ENCODE measurements around the gene EBI3. TPM values are rescaled to one million over a fixed set of nuclear protein-coding genes. Genes with fewer than 3 reads are reported as not detected.

The EBI3 gene
- total RNA-seq, 1 donor from 2014 or later, result 186 TPM

DNA sequence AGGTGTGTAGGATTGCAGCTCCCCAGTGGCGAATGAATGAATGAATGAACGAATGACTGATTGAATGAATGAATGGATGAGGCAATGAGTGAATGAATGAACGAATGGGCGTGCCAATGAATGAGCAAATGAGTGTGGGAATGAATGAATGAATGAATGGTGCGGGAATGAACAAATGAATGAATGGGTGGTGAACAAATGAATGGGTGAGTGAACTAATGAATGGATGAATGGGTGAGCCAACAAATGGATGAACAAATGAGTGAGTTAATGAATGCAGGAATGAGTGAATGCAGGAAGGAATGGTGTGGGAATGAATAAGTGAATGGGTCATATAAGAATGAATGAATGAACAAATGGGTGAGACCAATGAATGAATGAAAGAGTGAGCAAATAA lies 32.1 kb upstream of the EBI3 start:
- CTCF ChIA-PET, result no interaction called here
- no peak for ATAC-seq (ENCODE audit: low read depth)
- H3K36me3 Mint-ChIP-seq (ENCODE audit: low read depth), result no peaks in the 10 kb centered on the region
- intact Hi-C loops (cut with micrococcal nuclease), result no loop called here
- no peak overlapping the region for H3K4me3 Mint-ChIP-seq
- no peak for DNase-seq
- peak overlapping the region; percentile 4 for H3K27ac Mint-ChIP-seq
- H3K9me3 Mint-ChIP-seq, result no peaks in the 10 kb centered on the region
- peaks cover 49% of the 10 kb centered on the region for H3K27me3 Mint-ChIP-seq
- peaks cover 10% of the 10 kb centered on the region for H3K4me1 Mint-ChIP-seq
- TF ChIP-seq, protein P1, sequence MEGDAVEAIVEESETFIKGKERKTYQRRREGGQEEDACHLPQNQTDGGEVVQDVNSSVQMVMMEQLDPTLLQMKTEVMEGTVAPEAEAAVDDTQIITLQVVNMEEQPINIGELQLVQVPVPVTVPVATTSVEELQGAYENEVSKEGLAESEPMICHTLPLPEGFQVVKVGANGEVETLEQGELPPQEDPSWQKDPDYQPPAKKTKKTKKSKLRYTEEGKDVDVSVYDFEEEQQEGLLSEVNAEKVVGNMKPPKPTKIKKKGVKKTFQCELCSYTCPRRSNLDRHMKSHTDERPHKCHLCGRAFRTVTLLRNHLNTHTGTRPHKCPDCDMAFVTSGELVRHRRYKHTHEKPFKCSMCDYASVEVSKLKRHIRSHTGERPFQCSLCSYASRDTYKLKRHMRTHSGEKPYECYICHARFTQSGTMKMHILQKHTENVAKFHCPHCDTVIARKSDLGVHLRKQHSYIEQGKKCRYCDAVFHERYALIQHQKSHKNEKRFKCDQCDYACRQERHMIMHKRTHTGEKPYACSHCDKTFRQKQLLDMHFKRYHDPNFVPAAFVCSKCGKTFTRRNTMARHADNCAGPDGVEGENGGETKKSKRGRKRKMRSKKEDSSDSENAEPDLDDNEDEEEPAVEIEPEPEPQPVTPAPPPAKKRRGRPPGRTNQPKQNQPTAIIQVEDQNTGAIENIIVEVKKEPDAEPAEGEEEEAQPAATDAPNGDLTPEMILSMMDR (IDR thresholded peaks at IDR 0.05), result no peak
- POLR2A ChIA-PET, result no interaction called here

DNA sequence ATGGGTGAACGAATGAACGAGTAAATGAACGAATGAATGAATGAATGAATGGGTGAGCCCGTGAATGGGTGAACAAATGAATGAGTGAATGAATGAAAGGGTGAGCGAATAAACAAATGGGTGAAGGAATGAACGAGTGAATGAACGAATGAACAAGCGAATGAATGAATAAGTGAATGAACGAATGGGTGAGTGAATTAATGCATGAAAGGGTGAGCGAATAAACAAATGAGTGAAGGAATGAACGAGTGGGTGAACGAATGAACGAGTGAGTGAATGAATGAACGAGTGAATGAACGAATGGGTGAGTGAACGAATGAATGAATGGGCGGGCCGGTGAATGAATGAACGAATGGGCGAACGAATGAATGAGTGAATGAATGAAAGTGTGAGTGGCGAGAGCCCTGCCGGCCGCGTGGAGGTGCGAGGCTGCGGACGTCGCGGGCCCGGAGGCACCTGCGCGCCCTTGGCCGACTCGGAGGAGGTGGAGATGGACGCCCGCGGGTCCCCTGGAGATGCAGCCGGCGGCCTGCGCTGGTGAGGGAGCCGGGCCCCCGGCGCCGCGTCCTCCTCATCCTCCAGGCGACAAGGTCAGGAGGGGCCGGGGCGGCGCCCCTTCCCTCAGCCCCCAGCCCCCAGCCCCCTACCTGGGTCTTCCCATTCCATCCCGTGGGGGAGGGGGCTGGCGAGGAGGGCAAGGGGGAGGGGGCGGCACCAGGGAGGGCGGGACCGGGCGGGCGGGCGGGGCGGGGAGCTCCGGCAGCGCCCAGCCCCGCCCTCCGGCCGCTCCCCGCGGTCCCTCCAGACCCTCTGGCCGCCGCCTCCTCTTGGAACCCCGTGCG lies 31.5 kb upstream of the EBI3 start:
- TF ChIP-seq, protein P1 (IDR thresholded peaks at IDR 0.05), result no peak
- ChIA-PET CTCF (no interaction called here), POLR2A (no interaction called here)
- H3K27me3 Mint-ChIP-seq, result peaks cover 49% of the 10 kb centered on the region
- peak; percentile 25 for ATAC-seq (ENCODE audit: low read depth)
- no peaks in the 10 kb centered on the region for H3K36me3 Mint-ChIP-seq (ENCODE audit: low read depth)
- H3K27ac Mint-ChIP-seq, result no peak overlapping the region
- H3K4me1 Mint-ChIP-seq, result peaks cover 12% of the 10 kb centered on the region
- no peaks in the 10 kb centered on the region for H3K9me3 Mint-ChIP-seq
- intact Hi-C loops (cut with micrococcal nuclease), result no loop called here
- DNase-seq, result no peak
- no peak overlapping the region for H3K4me3 Mint-ChIP-seq

DNA sequence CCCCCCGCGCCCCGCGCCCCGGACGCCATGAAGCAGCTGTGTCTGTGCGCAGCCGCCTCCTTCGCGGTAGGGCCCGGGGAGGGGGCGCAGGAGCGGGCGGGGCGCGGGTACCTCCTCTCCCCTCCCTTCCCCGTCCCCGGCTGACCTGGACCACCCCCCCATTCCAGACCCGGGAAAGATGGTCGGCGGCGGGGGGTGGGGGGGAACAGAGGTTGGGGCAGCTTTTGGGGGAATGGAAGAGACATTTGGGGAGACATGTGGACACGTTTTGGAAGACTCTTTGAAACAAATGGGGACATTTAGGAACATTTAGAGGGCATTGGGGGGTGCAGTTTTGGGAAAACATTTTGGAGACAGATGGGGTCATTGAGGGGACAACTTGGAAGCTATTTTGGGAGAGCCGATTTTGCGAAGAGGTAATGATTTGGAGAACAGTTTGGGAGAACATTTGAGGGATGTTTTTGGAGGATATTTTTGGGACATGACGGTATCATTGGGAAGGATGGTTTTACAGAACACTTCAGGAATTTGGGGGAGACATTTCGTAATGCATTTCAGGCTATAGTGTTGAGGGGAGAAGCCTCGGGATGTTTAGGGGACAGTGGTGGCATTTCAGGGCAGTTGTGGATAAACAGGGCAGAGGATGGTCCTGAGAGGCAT lies 30.7 kb upstream of the EBI3 start:
- POLR2A ChIA-PET, result no interaction called here
- no peaks in the 10 kb centered on the region for H3K36me3 Mint-ChIP-seq (ENCODE audit: low read depth)
- H3K27ac Mint-ChIP-seq, result no peak overlapping the region
- H3K4me1 Mint-ChIP-seq, result peaks cover 13% of the 10 kb centered on the region
- intact Hi-C loops (cut with micrococcal nuclease), result no loop called here
- CTCF ChIA-PET, result no interaction called here
- ATAC-seq (ENCODE audit: low read depth) (no peak), DNase-seq (no peak)
- peaks cover 45% of the 10 kb centered on the region for H3K27me3 Mint-ChIP-seq
- TF ChIP-seq, protein P1 (IDR thresholded peaks at IDR 0.05), result no peak
- H3K4me3 Mint-ChIP-seq, result no peak overlapping the region
- no peaks in the 10 kb centered on the region for H3K9me3 Mint-ChIP-seq

DNA sequence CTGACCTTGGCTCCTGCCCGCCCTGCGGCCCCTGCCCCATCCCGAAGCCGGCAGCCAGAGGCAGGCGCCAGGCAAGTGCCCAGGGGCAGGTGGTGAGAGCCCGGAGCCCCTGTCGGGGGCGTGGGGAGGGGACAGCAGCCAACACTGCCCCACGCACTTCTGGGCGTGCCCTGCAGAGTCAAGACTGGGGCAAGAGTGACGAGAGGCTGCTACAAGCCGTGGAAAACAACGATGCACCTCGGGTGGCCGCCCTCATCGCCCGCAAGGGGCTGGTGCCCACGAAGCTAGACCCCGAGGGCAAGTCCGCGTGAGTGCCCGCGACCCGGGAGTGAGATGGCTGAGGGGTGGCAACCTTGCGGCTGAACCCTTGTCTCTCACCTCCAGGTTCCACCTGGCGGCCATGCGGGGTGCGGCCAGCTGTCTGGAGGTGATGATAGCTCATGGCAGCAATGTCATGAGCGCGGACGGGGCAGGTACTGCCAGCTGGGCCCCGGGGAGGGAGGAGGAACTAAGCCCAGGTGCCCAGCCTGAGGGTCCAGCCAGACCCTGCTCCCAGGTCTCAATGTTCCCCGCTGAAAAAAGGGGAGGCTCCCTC lies 29.5 kb upstream of the EBI3 start:
- ATAC-seq (ENCODE audit: low read depth) (no peak), DNase-seq (no peak)
- Mint-ChIP-seq H3K9me3 (no peaks in the 10 kb centered on the region), H3K4me3 (no peak overlapping the region), H3K27me3 (peaks cover 34% of the 10 kb centered on the region), H3K36me3 (ENCODE audit: low read depth) (no peaks in the 10 kb centered on the region), H3K27ac (no peak overlapping the region), H3K4me1 (peaks cover 16% of the 10 kb centered on the region)
- ChIA-PET CTCF (interaction anchor here (1.9 kb wide), 1 partner anchor 348 kb away, joined by 4 read pairs; no protein-coding TSS in a partner anchor), POLR2A (no interaction called here)
- TF ChIP-seq, protein P1 (IDR thresholded peaks at IDR 0.05), result no peak
- intact Hi-C loops (cut with micrococcal nuclease), result loop anchor here (5.0 to 10.0 kb wide), 2 partner anchors 495 to 532 kb away; partner anchors contain the start of genes PIP5K1C and TJP3

Data from activated B cell treated with CpG ODN at 0.5 μM for 24 hours (primary cell).